Astrocyte (in vitro differentiated cells and primary cell): ENCODE measurements around the gene COL3A1.

Source experiments
- CTCF ChIP-seq: IDR thresholded peaks from 2 replicates; pipeline ENCODE4 v1.5.1; 2011; ENCODE audit warnings: low read depth, mild to moderate bottlenecking, inconsistent platforms, low read length, moderate library complexity; ENCODE audit not compliant: insufficient read depth
- EZH2 ChIP-seq: IDR thresholded peaks from 2 replicates; pipeline ENCODE4 v1.6.1; 2012; ENCODE audit warnings: mild to moderate bottlenecking, low read length, inconsistent platforms; ENCODE audit not compliant: insufficient read depth

GRCh38 chr2:188979187-188980114 lies 5.3 kb downstream of the COL3A1 start:
- TF ChIP-seq CTCF (no peak), EZH2 (no peak)
